Spleen (tissue), 7 donors: ENCODE results near the gene ELAPOR1.

Experiments
- POLR2A ChIP-seq, 3 donors: fragments of 450-650 bp; IDR thresholded peaks; one replicate each; pipeline ENCODE4 v1.5.1; 2017; ENCODE audit warnings: antibody characterized with exemption in 3 of 3, mild to moderate bottlenecking in 1 of 3
- POLR2AphosphoS5 ChIP-seq, 3 donors: sonication (generic); formaldehyde crosslinking; IDR thresholded peaks; one replicate each; pipeline ENCODE4 v1.5.1; 2017; ENCODE audit warnings: antibody characterized with exemption in 3 of 3
- TF ChIP-seq, protein P1 (sequence below), 11 experiments: fragments of 200-600 bp in 7 of 11; fragments of 450-650 bp in 4 of 11; sonication (generic) in 4 of 11; IDR thresholded peaks in 8 of 11; conservative IDR thresholded peaks in 3 of 11; 1 replicate in 7 of 11; 2 replicates in 4 of 11; pipeline versions ENCODE4 v1.4.0 to v1.8.0; 2016 to 2021; ENCODE audit warnings: antibody characterized with exemption in 11 of 11, inconsistent platforms in 4 of 11, mild to moderate bottlenecking in 1 of 11
- donor health status: DM: no; HTN: no; CAD: no; lungs with moderate emphysema.
- donor health status: DM: no; HTN: no; CAD: no.
- donor health status: DM: no; HTN: no; CAD: no.

DNA sequence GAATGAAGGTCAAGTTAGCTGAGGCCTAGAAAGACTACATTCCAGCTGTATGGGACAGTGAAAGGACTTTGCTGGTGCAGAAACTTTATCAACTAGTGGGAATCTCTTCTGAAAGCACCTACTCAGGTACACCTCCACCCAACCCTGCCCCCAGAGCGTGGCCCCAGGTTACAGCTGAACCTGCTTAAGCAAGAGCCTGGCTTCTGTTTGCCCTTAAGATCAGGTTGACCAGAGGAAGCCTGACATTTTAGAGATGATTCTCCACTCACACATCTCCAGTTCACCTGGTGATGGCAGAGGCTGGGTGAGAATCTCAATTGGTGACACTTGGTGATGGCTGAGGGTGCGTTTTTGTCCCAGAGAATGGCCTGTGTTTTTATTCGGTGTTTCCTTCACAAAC, 24.0 kb downstream of the ELAPOR1 start:
- TF ChIP-seq, protein P1, sequence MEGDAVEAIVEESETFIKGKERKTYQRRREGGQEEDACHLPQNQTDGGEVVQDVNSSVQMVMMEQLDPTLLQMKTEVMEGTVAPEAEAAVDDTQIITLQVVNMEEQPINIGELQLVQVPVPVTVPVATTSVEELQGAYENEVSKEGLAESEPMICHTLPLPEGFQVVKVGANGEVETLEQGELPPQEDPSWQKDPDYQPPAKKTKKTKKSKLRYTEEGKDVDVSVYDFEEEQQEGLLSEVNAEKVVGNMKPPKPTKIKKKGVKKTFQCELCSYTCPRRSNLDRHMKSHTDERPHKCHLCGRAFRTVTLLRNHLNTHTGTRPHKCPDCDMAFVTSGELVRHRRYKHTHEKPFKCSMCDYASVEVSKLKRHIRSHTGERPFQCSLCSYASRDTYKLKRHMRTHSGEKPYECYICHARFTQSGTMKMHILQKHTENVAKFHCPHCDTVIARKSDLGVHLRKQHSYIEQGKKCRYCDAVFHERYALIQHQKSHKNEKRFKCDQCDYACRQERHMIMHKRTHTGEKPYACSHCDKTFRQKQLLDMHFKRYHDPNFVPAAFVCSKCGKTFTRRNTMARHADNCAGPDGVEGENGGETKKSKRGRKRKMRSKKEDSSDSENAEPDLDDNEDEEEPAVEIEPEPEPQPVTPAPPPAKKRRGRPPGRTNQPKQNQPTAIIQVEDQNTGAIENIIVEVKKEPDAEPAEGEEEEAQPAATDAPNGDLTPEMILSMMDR (IDR thresholded peaks at IDR 0.05 in 8 of 11, conservative IDR thresholded peaks at IDR 0.05 in 3 of 11): no peak
- TF ChIP-seq POLR2AphosphoS5 (IDR thresholded peaks at IDR 0.05) (no peak), POLR2A (IDR thresholded peaks at IDR 0.05) (no peak)
